ENCODE results near the gene PARVA.

Gene PARVA

GRCh38 chr11:12403122-12403996 lies 26.0 kb downstream of the PARVA start:
- no peaks in the 10 kb centered on the region for H3K36me3 ChIP-seq (ENCODE audit: control insufficient read depth, insufficient read depth, low read length)
- H3K27me3 ChIP-seq (ENCODE audit: control insufficient read depth, insufficient read depth, low read length), result no peaks in the 10 kb centered on the region
- WGBS (ENCODE audit: insufficient coverage, insufficient read length), result no CpG with 5 or more reads among the region's 3 CpGs
- no peak for DNase-seq (ENCODE audit: low read depth, low spot score)
- no peaks in the 10 kb centered on the region for H3K9me3 ChIP-seq (ENCODE audit: control insufficient read depth, insufficient read depth, low read length)
- H3K27ac ChIP-seq (ENCODE audit: low read length), result no peak overlapping the region
- H3K4me1 ChIP-seq (ENCODE audit: control insufficient read depth, insufficient read depth, low read length), result no peaks in the 10 kb centered on the region; the same call in 1 of the 2 replicates
- H3K4me3 ChIP-seq (ENCODE audit: low read length), result no peak overlapping the region

GRCh38 chr11:12403997-12404350 lies 26.6 kb downstream of the PARVA start:
- DNase-seq (ENCODE audit: low read depth, low spot score), result no peak
- Histone ChIP-seq H3K9me3 (ENCODE audit: control insufficient read depth, insufficient read depth, low read length) (no peaks in the 10 kb centered on the region), H3K36me3 (ENCODE audit: control insufficient read depth, insufficient read depth, low read length) (no peaks in the 10 kb centered on the region), H3K4me1 (ENCODE audit: control insufficient read depth, insufficient read depth, low read length) (no peaks in the 10 kb centered on the region; the same call in 1 of the 2 replicates), H3K4me3 (ENCODE audit: low read length) (no peak overlapping the region), H3K27ac (ENCODE audit: low read length) (no peak overlapping the region), H3K27me3 (ENCODE audit: control insufficient read depth, insufficient read depth, low read length) (no peaks in the 10 kb centered on the region)
- no CpG with 5 or more reads among the region's 2 CpGs for WGBS (ENCODE audit: insufficient coverage, insufficient read length)

DNA sequence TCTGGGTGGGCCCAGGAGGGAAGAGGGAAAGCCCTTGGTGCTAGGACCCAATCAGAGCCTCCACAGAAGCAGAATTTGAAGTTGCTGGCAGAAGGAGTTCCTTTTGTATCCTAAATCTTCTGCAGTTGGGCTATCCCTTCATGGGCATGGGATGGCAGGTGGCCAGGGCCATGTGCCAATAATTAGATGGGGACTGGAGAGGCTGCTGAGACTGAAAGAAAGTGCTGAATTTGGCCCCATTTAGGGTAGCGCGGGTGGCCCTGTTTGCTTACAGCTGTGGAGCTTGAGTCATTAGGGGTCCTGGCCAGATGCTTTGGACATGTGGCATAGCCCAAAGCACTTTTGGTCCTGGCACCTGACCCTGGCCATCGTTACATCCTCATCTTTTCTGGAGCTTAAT lies 27.1 kb downstream of the PARVA start:
- WGBS (ENCODE audit: insufficient coverage, insufficient read length), result no CpG with 5 or more reads among the region's 3 CpGs
- H3K27ac ChIP-seq (ENCODE audit: low read length), result no peak overlapping the region
- no peaks in the 10 kb centered on the region for H3K36me3 ChIP-seq (ENCODE audit: control insufficient read depth, insufficient read depth, low read length)
- H3K27me3 ChIP-seq (ENCODE audit: control insufficient read depth, insufficient read depth, low read length), result no peaks in the 10 kb centered on the region
- no peaks in the 10 kb centered on the region; the same call in 1 of the 2 replicates for H3K4me1 ChIP-seq (ENCODE audit: control insufficient read depth, insufficient read depth, low read length)
- H3K9me3 ChIP-seq (ENCODE audit: control insufficient read depth, insufficient read depth, low read length), result no peaks in the 10 kb centered on the region
- DNase-seq (ENCODE audit: low read depth, low spot score), result no peak
- no peak overlapping the region for H3K4me3 ChIP-seq (ENCODE audit: low read length)

DNA sequence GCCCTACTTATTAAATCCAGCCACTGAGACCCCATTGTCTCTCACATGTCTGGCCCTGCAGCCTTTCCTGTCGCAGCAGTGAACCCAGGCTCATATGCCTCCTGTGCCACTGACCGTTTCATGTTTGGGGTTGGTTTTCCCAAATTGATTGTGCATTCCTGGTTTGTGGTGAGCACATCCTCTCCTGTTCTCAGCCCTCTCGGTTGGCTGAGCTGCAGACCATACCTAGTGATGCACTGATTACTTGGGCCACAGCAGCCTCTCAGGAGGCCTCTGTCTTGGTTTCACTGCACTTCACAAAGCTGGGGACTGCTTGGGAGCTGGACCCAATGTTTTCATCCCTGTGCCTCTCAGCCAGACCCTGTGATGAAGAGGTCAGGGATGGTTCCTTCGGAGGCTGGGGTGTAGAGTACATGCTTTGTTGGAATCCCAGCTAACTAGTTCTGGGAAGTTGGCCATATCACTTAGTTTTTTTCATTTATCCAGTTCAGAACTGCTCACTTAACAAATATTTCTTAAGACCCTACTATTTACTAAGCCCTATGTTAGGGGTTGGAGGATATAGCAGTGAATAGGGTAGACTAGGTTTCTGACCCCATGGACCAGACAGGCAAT lies 30.9 kb downstream of the PARVA start:
- Histone ChIP-seq H3K4me3 (ENCODE audit: low read length) (no peak overlapping the region), H3K9me3 (ENCODE audit: control insufficient read depth, insufficient read depth, low read length) (no peaks in the 10 kb centered on the region), H3K4me1 (ENCODE audit: control insufficient read depth, insufficient read depth, low read length) (no peaks in the 10 kb centered on the region; the same call in 1 of the 2 replicates), H3K27ac (ENCODE audit: low read length) (no peak overlapping the region), H3K36me3 (ENCODE audit: control insufficient read depth, insufficient read depth, low read length) (no peaks in the 10 kb centered on the region), H3K27me3 (ENCODE audit: control insufficient read depth, insufficient read depth, low read length) (no peaks in the 10 kb centered on the region)
- DNase-seq (ENCODE audit: low read depth, low spot score), result no peak
- WGBS (ENCODE audit: insufficient coverage, insufficient read length), result no CpG with 5 or more reads among the region's 4 CpGs

DNA sequence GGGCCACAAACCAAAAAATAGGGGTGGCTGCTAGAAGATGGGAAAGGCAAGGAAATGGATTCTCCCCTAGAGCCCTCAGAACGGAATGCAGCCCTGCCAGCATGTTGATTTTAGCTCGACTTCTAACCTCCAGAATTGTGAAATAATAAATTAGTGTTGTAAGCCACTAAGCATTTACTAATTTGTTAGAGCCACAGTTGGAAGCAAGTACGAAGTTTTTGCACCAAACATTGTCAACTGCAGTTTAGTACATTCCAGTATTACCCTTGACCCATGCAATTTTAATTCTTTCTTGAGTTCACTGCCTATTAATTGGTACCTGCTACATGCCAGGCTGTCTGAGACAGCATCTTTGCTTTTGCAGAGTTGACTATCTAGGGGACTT lies 32.2 kb downstream of the PARVA start:
- Histone ChIP-seq H3K9me3 (ENCODE audit: control insufficient read depth, insufficient read depth, low read length) (no peaks in the 10 kb centered on the region), H3K27ac (ENCODE audit: low read length) (no peak overlapping the region), H3K36me3 (ENCODE audit: control insufficient read depth, insufficient read depth, low read length) (no peaks in the 10 kb centered on the region), H3K27me3 (ENCODE audit: control insufficient read depth, insufficient read depth, low read length) (no peaks in the 10 kb centered on the region), H3K4me1 (ENCODE audit: control insufficient read depth, insufficient read depth, low read length) (no peaks in the 10 kb centered on the region; the same call in 1 of the 2 replicates), H3K4me3 (ENCODE audit: low read length) (no peak overlapping the region)
- DNase-seq (ENCODE audit: low read depth, low spot score), result no peak
- WGBS (ENCODE audit: insufficient coverage, insufficient read length), result no CpG with 5 or more reads among the region's 3 CpGs

- DNase-seq (ENCODE audit: low read depth, low spot score), result no peak
- H3K27me3 ChIP-seq (ENCODE audit: control insufficient read depth, insufficient read depth, low read length), result no peaks in the 10 kb centered on the region
- no peak overlapping the region for H3K4me3 ChIP-seq (ENCODE audit: low read length)
- WGBS (ENCODE audit: insufficient coverage, insufficient read length), result no CpG with 5 or more reads among the region's 10 CpGs
- peaks cover 2% of the 10 kb centered on the region for H3K4me1 ChIP-seq (ENCODE audit: control insufficient read depth, insufficient read depth, low read length)
- H3K36me3 ChIP-seq (ENCODE audit: control insufficient read depth, insufficient read depth, low read length), result no peaks in the 10 kb centered on the region
- H3K27ac ChIP-seq (ENCODE audit: low read length), result no peak overlapping the region
- H3K9me3 ChIP-seq (ENCODE audit: control insufficient read depth, insufficient read depth, low read length), result no peaks in the 10 kb centered on the region
These were observed 32.8 kb downstream of the PARVA start for GRCh38 chr11:12410006-12410728.

DNA sequence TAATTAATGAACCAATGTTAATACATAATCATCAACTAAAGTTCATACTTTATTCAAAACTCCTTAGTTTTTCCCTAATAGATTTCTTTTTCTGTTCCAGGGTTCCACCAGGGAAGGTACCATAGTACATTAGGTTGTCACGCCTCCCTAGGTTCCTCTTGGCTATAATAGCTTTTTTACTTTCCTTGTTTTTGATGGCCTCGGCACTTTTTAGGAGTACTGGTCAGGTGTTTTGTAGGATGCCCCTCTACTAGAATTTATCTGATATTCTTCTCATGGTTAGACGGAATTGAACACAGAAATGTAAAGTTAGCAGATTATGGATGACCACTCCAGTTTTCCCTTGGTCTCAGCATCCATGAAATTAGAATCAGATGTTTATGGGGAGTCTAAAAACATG lies 34.0 kb downstream of the PARVA start:
- no peak overlapping the region for H3K27ac ChIP-seq (ENCODE audit: low read length)
- no peak for DNase-seq (ENCODE audit: low read depth, low spot score)
- H3K9me3 ChIP-seq (ENCODE audit: control insufficient read depth, insufficient read depth, low read length), result no peaks in the 10 kb centered on the region
- H3K4me3 ChIP-seq (ENCODE audit: low read length), result no peak overlapping the region
- H3K4me1 ChIP-seq (ENCODE audit: control insufficient read depth, insufficient read depth, low read length), result peaks cover 2% of the 10 kb centered on the region
- no peaks in the 10 kb centered on the region for H3K27me3 ChIP-seq (ENCODE audit: control insufficient read depth, insufficient read depth, low read length)
- WGBS (ENCODE audit: insufficient coverage, insufficient read length), result no CpG with 5 or more reads among the region's 3 CpGs
- H3K36me3 ChIP-seq (ENCODE audit: control insufficient read depth, insufficient read depth, low read length), result no peaks in the 10 kb centered on the region

- no peak overlapping the region for H3K27ac ChIP-seq (ENCODE audit: low read length)
- H3K4me3 ChIP-seq (ENCODE audit: low read length), result no peak overlapping the region
- H3K27me3 ChIP-seq (ENCODE audit: control insufficient read depth, insufficient read depth, low read length), result no peaks in the 10 kb centered on the region
- H3K4me1 ChIP-seq (ENCODE audit: control insufficient read depth, insufficient read depth, low read length), result peaks cover 2% of the 10 kb centered on the region
- peak; percentile 89 for DNase-seq (ENCODE audit: low read depth, low spot score)
- no CpG with 5 or more reads among the region's 7 CpGs for WGBS (ENCODE audit: insufficient coverage, insufficient read length)
- H3K9me3 ChIP-seq (ENCODE audit: control insufficient read depth, insufficient read depth, low read length), result no peaks in the 10 kb centered on the region
- H3K36me3 ChIP-seq (ENCODE audit: control insufficient read depth, insufficient read depth, low read length), result no peaks in the 10 kb centered on the region
These were observed 34.7 kb downstream of the PARVA start for GRCh38 chr11:12411806-12412727.

- no peak for DNase-seq (ENCODE audit: low read depth, low spot score)
- WGBS (ENCODE audit: insufficient coverage, insufficient read length), result no CpG with 5 or more reads among the region's 9 CpGs
- H3K27ac ChIP-seq (ENCODE audit: low read length), result no peak overlapping the region
- H3K4me1 ChIP-seq (ENCODE audit: control insufficient read depth, insufficient read depth, low read length), result peaks cover 2% of the 10 kb centered on the region
- no peaks in the 10 kb centered on the region for H3K27me3 ChIP-seq (ENCODE audit: control insufficient read depth, insufficient read depth, low read length)
- H3K9me3 ChIP-seq (ENCODE audit: control insufficient read depth, insufficient read depth, low read length), result no peaks in the 10 kb centered on the region
- H3K36me3 ChIP-seq (ENCODE audit: control insufficient read depth, insufficient read depth, low read length), result no peaks in the 10 kb centered on the region
- H3K4me3 ChIP-seq (ENCODE audit: low read length), result no peak overlapping the region
These were observed 36.0 kb downstream of the PARVA start for GRCh38 chr11:12413141-12414052.

Data from iPS DF 6.9 (cell line).